Coronary artery (tissue), 2 donors: ENCODE measurements around the gene TMEM221.

Source experiments
- DNase-seq: peaks from one replicate; pipeline ENCODE4 v3.0.0-alpha.2; 2017; ENCODE audit warnings: low spot score
- H3K27ac ChIP-seq, 2 donors: fragments of 200-600 bp; sonication (generic); one replicate each; pipeline ENCODE4 v1.5.1; 2016 to 2019
- H3K4me3 ChIP-seq: fragments of 200-600 bp; sonication (generic); 2 replicates; pipeline ENCODE4 v1.5.1; 2016; ENCODE audit warnings: mild to moderate bottlenecking, moderate library complexity
- CTCF ChIP-seq: fragments of 200-600 bp; sonication (generic); IDR thresholded peaks from one replicate; pipeline ENCODE4 v1.5.1; 2019; ENCODE audit warnings: antibody characterized with exemption

The TMEM221 gene

GRCh38 chr19:17393002-17393401, 55.5 kb downstream of the TMEM221 start:
- Histone ChIP-seq H3K27ac (no peak overlapping the region), H3K4me3 (no peak overlapping the region)
- TF ChIP-seq CTCF, result no peak
- no peak for DNase-seq

GRCh38 chr19:17391371-17392151, 56.9 kb downstream of the TMEM221 start:
- no peak for DNase-seq
- no peak for TF ChIP-seq CTCF
- no peak overlapping the region for H3K27ac ChIP-seq
- peak overlapping the region; percentile 72 for H3K4me3 ChIP-seq

- TF ChIP-seq CTCF, result peak; percentile 81
- Histone ChIP-seq H3K4me3 (peak overlapping the region; percentile 72), H3K27ac (peak overlapping the region in 1 of 2 donors; percentile 19)
- DNase-seq, result peak; percentile 93
Measured at GRCh38 chr19:17390665-17391370, 57.6 kb downstream of the TMEM221 start.

DNA sequence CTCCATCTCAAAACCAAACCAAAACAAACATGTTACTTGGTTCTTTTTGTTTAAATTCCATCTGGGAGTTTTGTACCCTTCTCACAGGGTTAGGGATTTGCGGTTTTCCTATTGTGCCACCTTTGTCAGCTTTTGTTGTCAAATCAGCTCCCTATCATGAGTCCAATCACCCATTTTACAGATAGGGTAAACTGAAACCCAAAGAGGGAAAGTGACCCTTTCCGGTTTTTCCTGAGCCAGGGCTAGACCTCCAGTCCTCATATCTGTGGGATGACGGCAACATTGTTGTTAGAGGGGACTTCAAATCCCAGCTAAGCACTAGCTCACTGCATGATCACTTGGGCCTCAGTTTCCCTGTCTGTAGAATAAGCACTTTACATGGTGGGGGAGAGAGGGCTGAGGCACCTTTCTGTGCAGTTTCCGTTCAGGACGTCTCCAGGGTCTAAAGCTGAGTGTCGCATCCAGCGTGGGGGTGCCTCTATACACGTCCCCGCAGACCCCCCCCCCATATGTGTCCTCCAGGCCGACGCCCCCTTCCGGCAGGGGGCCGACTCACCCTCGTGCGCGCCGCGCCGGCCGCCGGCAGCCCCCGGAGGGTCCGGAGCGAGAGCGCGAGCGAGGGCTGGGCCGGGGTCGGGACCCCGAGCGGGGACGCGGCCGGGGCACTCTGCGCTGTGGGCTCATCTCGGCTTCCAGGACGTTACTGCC, 58.4 kb downstream of the TMEM221 start:
- DNase-seq, result no peak
- H3K4me3 ChIP-seq, result peak overlapping the region; percentile 72
- H3K27ac ChIP-seq, result no peak overlapping the region
- TF ChIP-seq CTCF, result no peak

GRCh38 chr19:17389288-17389687, 59.2 kb downstream of the TMEM221 start:
- H3K4me3 ChIP-seq, result no peak overlapping the region
- H3K27ac ChIP-seq, result no peak overlapping the region
- no peak for DNase-seq
- TF ChIP-seq CTCF, result no peak

DNA sequence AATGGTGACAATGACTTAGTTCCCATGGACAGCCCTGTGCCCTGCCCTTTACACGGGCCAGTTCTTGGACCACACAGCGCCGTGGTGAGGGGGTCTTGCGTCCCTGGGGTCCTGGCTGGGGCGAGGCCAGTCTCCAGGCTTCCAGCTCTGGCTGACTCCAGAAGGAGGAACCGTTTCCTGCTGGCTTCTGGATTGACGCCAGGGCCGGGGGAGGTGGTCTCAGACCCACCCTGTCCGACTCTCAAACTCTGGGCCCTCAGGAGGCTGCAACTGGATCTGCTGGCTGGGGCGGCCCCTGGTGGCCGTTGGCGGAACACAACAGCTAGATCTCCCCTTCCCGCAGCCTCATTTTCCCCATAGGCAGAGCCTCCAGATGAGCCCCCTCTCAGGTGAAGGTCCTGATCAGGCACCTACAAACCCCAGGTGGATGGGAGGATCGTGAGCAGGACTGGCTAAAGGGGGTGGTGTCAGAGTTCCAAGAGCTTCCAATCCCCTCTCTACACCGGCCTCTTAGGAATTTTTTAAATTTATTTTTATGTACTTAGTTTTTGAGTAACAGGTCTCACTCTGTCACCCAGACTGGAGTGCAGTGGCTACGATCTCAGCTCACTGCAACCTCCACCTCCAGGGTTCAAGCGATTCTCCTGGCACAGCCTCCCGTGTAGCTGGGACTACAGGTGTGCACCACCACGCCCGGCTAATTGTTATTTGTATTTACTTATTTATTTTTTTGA, 62.4 kb downstream of the TMEM221 start:
- Histone ChIP-seq H3K27ac (no peak overlapping the region), H3K4me3 (no peak overlapping the region)
- TF ChIP-seq CTCF, result peak; percentile 93
- DNase-seq, result no peak
